Measurements from ENCODE around the gene ALDH1A1.
"Not testable (repeated sequence)": the region's sequence is repeated elsewhere in the genome, so short reads cannot be mapped to it uniquely, and the experiment has no call there.

ALDH1A1 gene

GRCh38 chr9:72945391-72945790 lies 7.5 kb downstream of the ALDH1A1 start:
- TF ChIP-seq CSDC2 (CRISPR knock-in tag; IDR thresholded peaks at IDR 0.05) = no peak
- TF ChIP-seq ZNF8 (CRISPR knock-in tag; IDR thresholded peaks at IDR 0.05) = no peak
- TF ChIP-seq PPARA (CRISPR knock-in tag; IDR thresholded peaks at IDR 0.05; ENCODE audit: borderline replicate concordance) = no peak
- TF ChIP-seq RARB (CRISPR knock-in tag; IDR thresholded peaks at IDR 0.05) = no peak
- TF ChIP-seq SNAI2 (CRISPR knock-in tag; IDR thresholded peaks at IDR 0.05) = no peak
- no peak for TF ChIP-seq ISL1 (CRISPR knock-in tag; IDR thresholded peaks at IDR 0.05)
- TF ChIP-seq OSR1 (CRISPR knock-in tag; IDR thresholded peaks at IDR 0.05) = no peak
- TF ChIP-seq ARNTL (CRISPR knock-in tag; IDR thresholded peaks at IDR 0.05; ENCODE audit: borderline replicate concordance, low read depth) = no peak
- TF ChIP-seq TOX (CRISPR knock-in tag; IDR thresholded peaks at IDR 0.05; ENCODE audit: borderline replicate concordance) = no peak
- ATAC-seq = no peak

DNA sequence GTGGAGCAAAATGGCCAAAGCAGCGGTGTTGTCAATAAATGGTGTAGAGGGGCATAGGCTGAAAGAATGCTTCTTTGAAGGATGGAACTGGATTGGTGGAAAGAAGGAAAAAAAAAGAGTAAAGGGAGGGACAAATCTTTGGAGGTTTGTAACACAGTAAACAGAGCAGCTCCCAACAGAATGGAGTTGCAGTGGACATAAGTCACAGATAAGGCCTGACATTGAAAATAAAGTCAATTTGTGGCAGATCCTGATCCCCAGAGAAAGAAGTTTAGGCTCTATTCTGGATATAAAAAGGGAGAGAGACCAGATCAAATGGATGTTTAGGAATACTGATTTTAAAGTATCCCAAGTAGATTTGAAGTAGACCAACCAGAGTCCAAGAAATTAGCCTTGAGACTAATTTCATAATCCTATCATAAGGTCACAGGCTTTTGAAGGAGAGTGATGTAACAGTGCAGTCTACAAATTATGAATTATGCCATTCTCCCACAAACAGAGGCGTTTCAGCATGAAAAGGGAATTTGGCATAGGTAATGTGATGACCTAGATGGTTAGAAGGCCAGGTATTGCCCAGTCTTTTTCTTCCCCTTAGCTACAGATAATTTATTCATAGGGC lies 8.9 kb downstream of the ALDH1A1 start:
- ATAC-seq = no peak
- TF ChIP-seq BACH2 (CRISPR knock-in tag; IDR thresholded peaks at IDR 0.05; ENCODE audit: borderline replicate concordance) = no peak
- TF ChIP-seq ZFP3 (CRISPR knock-in tag; IDR thresholded peaks at IDR 0.05) = no peak
- no peak for TF ChIP-seq ZNF565 (CRISPR knock-in tag; conservative IDR thresholded peaks at IDR 0.05; ENCODE audit: low read depth)
- no peak for TF ChIP-seq ESRRG (CRISPR knock-in tag; IDR thresholded peaks at IDR 0.05)
- TF ChIP-seq SNAI2 (CRISPR knock-in tag; IDR thresholded peaks at IDR 0.05) = no peak
- no peak for TF ChIP-seq OSR1 (CRISPR knock-in tag; IDR thresholded peaks at IDR 0.05)

GRCh38 chr9:72942451-72942850 lies 10.4 kb downstream of the ALDH1A1 start:
- ATAC-seq = no peak
- TF ChIP-seq ZFP3 (CRISPR knock-in tag; IDR thresholded peaks at IDR 0.05) (no peak), CSDC2 (CRISPR knock-in tag; IDR thresholded peaks at IDR 0.05) (no peak), BACH2 (CRISPR knock-in tag; IDR thresholded peaks at IDR 0.05; ENCODE audit: borderline replicate concordance) (no peak), SNAI2 (CRISPR knock-in tag; IDR thresholded peaks at IDR 0.05) (no peak), ESRRG (CRISPR knock-in tag; IDR thresholded peaks at IDR 0.05) (no peak), ISL1 (CRISPR knock-in tag; IDR thresholded peaks at IDR 0.05) (no peak), RARB (CRISPR knock-in tag; IDR thresholded peaks at IDR 0.05) (no peak), ZNF565 (CRISPR knock-in tag; conservative IDR thresholded peaks at IDR 0.05; ENCODE audit: low read depth) (no peak), ZC3H10 (CRISPR knock-in tag; IDR thresholded peaks at IDR 0.05) (no peak), PATZ1 (CRISPR knock-in tag; IDR thresholded peaks at IDR 0.05; ENCODE audit: borderline replicate concordance) (no peak), TOX (CRISPR knock-in tag; IDR thresholded peaks at IDR 0.05; ENCODE audit: borderline replicate concordance) (no peak), CREB5 (CRISPR knock-in tag; IDR thresholded peaks at IDR 0.05; ENCODE audit: low read depth) (no peak), ZNF70 (CRISPR knock-in tag; IDR thresholded peaks at IDR 0.05) (no peak), ZFP30 (CRISPR knock-in tag; IDR thresholded peaks at IDR 0.05) (no peak), TCF4 (CRISPR knock-in tag; IDR thresholded peaks at IDR 0.05; ENCODE audit: borderline replicate concordance) (no peak)
- TF ChIP-seq, protein P1, sequence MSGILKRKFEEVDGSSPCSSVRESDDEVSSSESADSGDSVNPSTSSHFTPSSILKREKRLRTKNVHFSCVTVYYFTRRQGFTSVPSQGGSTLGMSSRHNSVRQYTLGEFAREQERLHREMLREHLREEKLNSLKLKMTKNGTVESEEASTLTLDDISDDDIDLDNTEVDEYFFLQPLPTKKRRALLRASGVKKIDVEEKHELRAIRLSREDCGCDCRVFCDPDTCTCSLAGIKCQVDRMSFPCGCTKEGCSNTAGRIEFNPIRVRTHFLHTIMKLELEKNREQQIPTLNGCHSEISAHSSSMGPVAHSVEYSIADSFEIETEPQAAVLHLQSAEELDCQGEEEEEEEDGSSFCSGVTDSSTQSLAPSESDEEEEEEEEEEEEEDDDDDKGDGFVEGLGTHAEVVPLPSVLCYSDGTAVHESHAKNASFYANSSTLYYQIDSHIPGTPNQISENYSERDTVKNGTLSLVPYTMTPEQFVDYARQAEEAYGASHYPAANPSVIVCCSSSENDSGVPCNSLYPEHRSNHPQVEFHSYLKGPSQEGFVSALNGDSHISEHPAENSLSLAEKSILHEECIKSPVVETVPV (CRISPR knock-in tag; IDR thresholded peaks at IDR 0.05) = no peak

DNA sequence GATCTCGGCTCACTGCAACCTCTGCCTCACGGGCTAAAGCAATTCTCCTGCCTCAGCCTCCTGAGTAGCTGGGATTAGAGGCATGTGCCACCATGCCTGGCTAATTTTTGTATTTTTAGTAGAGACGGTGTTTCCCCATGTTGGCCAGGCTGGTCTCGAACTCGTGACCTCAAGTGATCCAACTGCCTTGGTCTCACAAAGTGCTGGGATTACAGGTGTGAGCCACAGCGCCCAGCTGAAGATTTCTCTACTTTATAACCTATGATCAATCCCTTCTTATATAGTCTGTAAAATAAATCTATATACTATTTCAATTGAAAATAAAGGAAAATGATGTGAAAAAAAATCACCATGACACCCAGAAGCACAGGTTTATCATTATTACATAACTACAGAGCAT lies 13.3 kb downstream of the ALDH1A1 start:
- ATAC-seq = not testable (repeated sequence)

- no peak for ATAC-seq
- TF ChIP-seq CSDC2 (CRISPR knock-in tag; IDR thresholded peaks at IDR 0.05) (no peak), ZNF565 (CRISPR knock-in tag; conservative IDR thresholded peaks at IDR 0.05; ENCODE audit: low read depth) (no peak), ZFP3 (CRISPR knock-in tag; IDR thresholded peaks at IDR 0.05) (no peak), ISL1 (CRISPR knock-in tag; IDR thresholded peaks at IDR 0.05) (no peak), PATZ1 (CRISPR knock-in tag; IDR thresholded peaks at IDR 0.05; ENCODE audit: borderline replicate concordance) (no peak), RARB (CRISPR knock-in tag; IDR thresholded peaks at IDR 0.05) (no peak), ZFP30 (CRISPR knock-in tag; IDR thresholded peaks at IDR 0.05) (no peak), TCF4 (CRISPR knock-in tag; IDR thresholded peaks at IDR 0.05; ENCODE audit: borderline replicate concordance) (no peak), GLIS3 (CRISPR knock-in tag; IDR thresholded peaks at IDR 0.05) (no peak), TOX (CRISPR knock-in tag; IDR thresholded peaks at IDR 0.05; ENCODE audit: borderline replicate concordance) (no peak), ZNF8 (CRISPR knock-in tag; IDR thresholded peaks at IDR 0.05) (no peak)
- TF ChIP-seq, protein P1 (CRISPR knock-in tag; IDR thresholded peaks at IDR 0.05) = no peak
Observed at GRCh38 chr9:72937545-72937944, 15.3 kb downstream of the ALDH1A1 start.
